Mesothelial cell of epicardium (in vitro differentiated cells): Measurements from ENCODE around the gene HEPN1. TPM values are rescaled to one million over a fixed set of nuclear protein-coding genes. Genes with fewer than 3 reads are reported as not detected.
A peak's percentile ranks its signal among the peaks of the same experiment; 100 is the strongest.

ENCODE experiments used
- DNase-seq, 2 experiments: peaks; one replicate each; pipeline ENCODE4 v3.0.0; 2021; ENCODE audit warnings: low spot score in 2 of 2; ENCODE audit not compliant: unreplicated experiment in 2 of 2
- H3K27ac Mint-ChIP-seq: 2 replicates; pipeline ENCODE4 v1.8.0; 2021; ENCODE audit warnings: mixed read lengths
- H3K27me3 Mint-ChIP-seq: 2 replicates; pipeline ENCODE4 v1.8.0; 2021; ENCODE audit warnings: low read depth, mixed read lengths
- H3K36me3 Mint-ChIP-seq: 2 replicates; pipeline ENCODE4 v1.8.0; 2021; ENCODE audit warnings: mixed read lengths
- H3K4me1 Mint-ChIP-seq: 2 replicates; pipeline ENCODE4 v1.8.0; 2021; ENCODE audit warnings: mixed read lengths
- H3K4me3 Mint-ChIP-seq: 2 replicates; pipeline ENCODE4 v1.8.0; 2021; ENCODE audit warnings: mild to moderate bottlenecking, moderate library complexity, mixed read lengths
- H3K9me3 Mint-ChIP-seq: 2 replicates; pipeline ENCODE4 v1.8.0; 2021; ENCODE audit warnings: mixed read lengths
- CTCF ChIP-seq: fragments of 200-600 bp; sonication (generic); IDR thresholded peaks from one replicate; pipeline ENCODE4 v1.5.0; 2021; ENCODE audit warnings: antibody characterized with exemption; ENCODE audit not compliant: unreplicated experiment
- total RNA-seq: library from RNA; stranded (reverse); gene quantifications from 3 replicates; pipeline ENCODE4 v1.2.1, GENCODE V29; 2021

HEPN1 gene
- total RNA-seq, 1 donor from 2014 or later, result not detected

GRCh38 chr11:124886978-124887666 is 31.9 kb upstream of the HEPN1 start:
- H3K36me3 Mint-ChIP-seq, result no peaks in the 10 kb centered on the region
- peak in 1 of 2 experiments; percentile 19 for DNase-seq
- peaks cover 8% of the 10 kb centered on the region for H3K4me1 Mint-ChIP-seq
- no peaks in the 10 kb centered on the region for H3K9me3 Mint-ChIP-seq
- H3K27ac Mint-ChIP-seq, result no peak overlapping the region
- H3K4me3 Mint-ChIP-seq, result no peak overlapping the region
- peaks cover 50% of the 10 kb centered on the region for H3K27me3 Mint-ChIP-seq
- TF ChIP-seq CTCF, result no peak

- peak in 1 of 2 experiments; percentile 11 for DNase-seq
- no peak overlapping the region for H3K4me3 Mint-ChIP-seq
- H3K36me3 Mint-ChIP-seq, result no peaks in the 10 kb centered on the region
- H3K27ac Mint-ChIP-seq, result no peak overlapping the region
- peaks cover 55% of the 10 kb centered on the region for H3K27me3 Mint-ChIP-seq
- H3K9me3 Mint-ChIP-seq, result no peaks in the 10 kb centered on the region
- TF ChIP-seq CTCF, result no peak
- peaks cover 4% of the 10 kb centered on the region for H3K4me1 Mint-ChIP-seq
Observed at GRCh38 chr11:124887667-124888013, 31.4 kb upstream of the HEPN1 start.

GRCh38 chr11:124889191-124890091 is 29.6 kb upstream of the HEPN1 start:
- H3K9me3 Mint-ChIP-seq, result no peaks in the 10 kb centered on the region
- no peak overlapping the region for H3K27ac Mint-ChIP-seq
- peaks cover 65% of the 10 kb centered on the region for H3K27me3 Mint-ChIP-seq
- no peak overlapping the region for H3K4me3 Mint-ChIP-seq
- no peaks in the 10 kb centered on the region for H3K4me1 Mint-ChIP-seq
- TF ChIP-seq CTCF, result no peak
- DNase-seq, result no peak
- no peaks in the 10 kb centered on the region for H3K36me3 Mint-ChIP-seq

DNA sequence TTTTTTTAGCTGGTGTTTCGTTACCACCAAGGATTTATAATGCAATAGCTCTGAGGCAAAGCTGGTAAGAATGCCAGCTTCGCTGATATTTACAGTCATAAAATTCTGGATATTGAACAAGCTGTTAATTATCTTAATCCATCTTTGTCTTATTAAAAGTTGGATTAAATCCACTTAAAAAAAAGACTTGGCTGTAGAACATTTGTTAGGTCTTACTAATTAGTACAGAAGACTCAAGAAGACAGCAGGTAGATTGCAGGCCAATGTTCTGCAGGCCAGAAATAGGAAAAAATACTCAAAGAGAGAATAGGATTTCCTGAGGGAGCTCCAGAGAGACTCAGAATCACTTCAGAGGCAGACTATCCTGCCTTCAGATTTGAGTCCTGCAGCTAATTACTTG is 28.9 kb upstream of the HEPN1 start:
- no peaks in the 10 kb centered on the region for H3K4me1 Mint-ChIP-seq
- H3K36me3 Mint-ChIP-seq, result no peaks in the 10 kb centered on the region
- peaks cover 62% of the 10 kb centered on the region for H3K27me3 Mint-ChIP-seq
- no peak overlapping the region for H3K4me3 Mint-ChIP-seq
- DNase-seq, result no peak
- H3K27ac Mint-ChIP-seq, result no peak overlapping the region
- no peak for TF ChIP-seq CTCF
- H3K9me3 Mint-ChIP-seq, result no peaks in the 10 kb centered on the region

DNA sequence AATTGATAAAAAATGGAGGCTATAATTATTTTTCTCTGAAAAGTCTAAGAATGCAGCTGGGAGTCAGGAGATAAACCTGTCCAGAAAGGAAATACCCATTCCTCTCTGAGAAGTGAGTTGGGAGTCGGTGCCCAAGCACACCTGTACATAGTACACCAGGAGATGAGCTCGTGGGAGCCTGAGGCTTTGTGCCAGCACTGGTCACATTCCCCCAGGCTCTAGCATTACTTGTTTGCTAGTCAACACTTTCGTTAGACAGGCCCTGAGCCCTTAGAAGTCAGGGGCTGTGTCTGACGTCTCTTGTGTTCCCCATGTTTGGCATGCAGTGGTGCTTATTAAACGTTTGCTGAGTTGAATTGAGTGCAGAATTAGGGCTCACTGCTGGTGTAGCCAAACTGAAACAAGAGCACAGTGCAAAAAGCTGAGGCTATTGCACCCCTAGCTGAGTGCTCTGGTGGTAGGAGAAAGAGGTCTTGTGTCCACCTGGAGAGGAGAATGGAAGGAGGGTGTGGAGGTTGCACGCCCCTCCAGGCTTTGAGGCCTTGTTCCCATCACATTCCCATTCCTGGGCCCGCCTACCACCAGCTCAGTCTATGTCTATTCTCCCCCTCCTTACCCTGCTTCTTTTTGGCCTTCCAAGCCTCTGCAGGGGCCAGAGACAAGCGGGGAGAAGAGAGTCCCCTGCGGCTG is 28.2 kb upstream of the HEPN1 start:
- Mint-ChIP-seq H3K4me3 (no peak overlapping the region), H3K4me1 (no peaks in the 10 kb centered on the region), H3K27ac (no peak overlapping the region), H3K36me3 (no peaks in the 10 kb centered on the region), H3K27me3 (peaks cover 55% of the 10 kb centered on the region), H3K9me3 (no peaks in the 10 kb centered on the region)
- DNase-seq, result peak in 1 of 2 experiments; percentile 14
- no peak for TF ChIP-seq CTCF
